Mucosa of stomach (tissue), 1 donor: ENCODE results near the gene FBXO24.
"Not testable (repeated sequence)": the region's sequence is repeated elsewhere in the genome, so short reads cannot be mapped to it uniquely, and the experiment has no call there.

ENCODE experiments used
- H3K27me3 ChIP-seq: one replicate; pipeline ENCODE4 v1.7.0; 2013; ENCODE audit warnings: mild to moderate bottlenecking, low read length; ENCODE audit not compliant: control insufficient read depth, insufficient read depth
- H3K36me3 ChIP-seq: one replicate; pipeline ENCODE4 v1.7.0; 2013; ENCODE audit warnings: low read length; ENCODE audit not compliant: control insufficient read depth, insufficient read depth
- H3K4me1 ChIP-seq: one replicate; pipeline ENCODE4 v1.7.0; 2013; ENCODE audit warnings: mild to moderate bottlenecking, low read length; ENCODE audit not compliant: control insufficient read depth, insufficient read depth
- H3K4me3 ChIP-seq: one replicate; pipeline ENCODE4 v1.7.0; 2013; ENCODE audit warnings: low read length
- H3K9ac ChIP-seq: one replicate; pipeline ENCODE4 v1.7.0; 2013; ENCODE audit warnings: mild to moderate bottlenecking, low read length, moderate library complexity
- H3K9me3 ChIP-seq: one replicate; pipeline ENCODE4 v1.7.0; 2013; ENCODE audit warnings: mild to moderate bottlenecking, low read length, moderate library complexity; ENCODE audit not compliant: control insufficient read depth
- donor health status: Pancreatic carcinoma.

FBXO24 gene

DNA sequence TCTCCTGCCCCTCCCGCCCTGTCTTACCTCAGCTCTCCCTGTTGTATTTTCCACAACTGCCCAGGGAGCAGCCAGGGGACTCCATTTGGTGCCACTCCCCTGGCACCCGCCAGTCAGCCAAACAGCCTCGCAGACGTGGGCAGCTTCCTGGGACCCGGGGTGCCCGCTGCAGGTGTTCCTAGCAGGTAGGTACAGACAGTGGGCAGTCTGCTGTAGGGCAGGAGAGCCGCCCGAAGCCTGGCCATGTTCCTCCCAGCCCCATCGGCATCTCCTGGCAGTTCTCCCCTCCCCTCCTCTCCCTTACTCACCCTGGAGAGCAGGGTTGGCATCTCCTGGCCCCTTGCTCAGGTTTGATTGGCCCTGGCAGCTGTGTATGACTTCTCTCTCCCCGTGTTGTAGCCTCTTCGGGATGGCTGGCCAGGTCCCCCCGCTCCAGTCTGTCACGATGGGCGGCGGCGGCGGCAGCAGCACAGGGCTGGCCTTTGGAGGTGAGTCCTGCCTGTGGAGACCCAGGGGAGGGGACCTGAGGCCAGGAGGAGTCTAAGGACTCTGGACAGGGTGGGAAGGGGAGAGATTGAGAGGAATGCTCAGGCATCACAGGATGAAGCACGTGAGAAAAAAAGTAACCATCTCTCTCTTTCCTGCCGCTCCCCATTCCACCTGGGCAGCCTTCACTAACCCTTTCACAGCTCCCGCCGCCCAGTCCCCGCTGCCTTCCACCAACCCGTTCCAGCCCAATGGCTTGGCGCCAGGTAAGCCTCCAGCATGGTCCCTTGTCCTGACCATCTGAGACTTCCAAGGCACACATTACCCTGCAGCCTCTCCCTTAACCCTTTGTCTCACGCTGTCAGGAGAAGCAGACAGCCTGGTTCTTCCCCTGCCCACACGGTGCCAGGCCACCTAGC, 23.7 kb upstream of the FBXO24 start:
- H3K27me3 ChIP-seq, result no peaks in the 10 kb centered on the region
- no peaks in the 10 kb centered on the region for H3K9me3 ChIP-seq
- H3K4me1 ChIP-seq, result peaks cover 13% of the 10 kb centered on the region
- H3K9ac ChIP-seq, result no peak overlapping the region
- no peaks in the 10 kb centered on the region for H3K36me3 ChIP-seq
- no peak overlapping the region for H3K4me3 ChIP-seq

DNA sequence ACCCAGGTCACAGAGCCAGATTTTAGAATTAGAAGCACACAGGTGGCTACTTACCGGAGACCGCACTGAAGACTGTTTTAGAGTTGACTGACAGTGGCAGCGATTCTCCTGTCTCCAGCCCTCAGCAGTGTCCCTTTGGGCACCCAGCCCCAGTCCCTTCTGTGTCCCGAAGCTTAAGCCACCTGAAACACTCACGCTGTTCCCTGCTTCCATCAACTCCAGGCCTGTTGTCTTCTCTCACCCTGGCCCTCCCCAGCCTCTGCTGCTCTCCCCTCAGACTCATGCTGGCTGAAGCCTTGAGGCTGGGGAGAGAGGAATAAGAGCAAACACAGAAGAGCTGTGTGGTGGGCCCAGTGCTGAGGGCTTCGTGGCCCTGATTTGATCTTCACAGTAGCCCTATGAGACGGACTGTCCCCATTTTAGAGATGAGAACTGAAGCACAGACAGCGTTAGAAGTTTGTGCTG, 23.0 kb upstream of the FBXO24 start:
- Histone ChIP-seq H3K4me1 (peaks cover 18% of the 10 kb centered on the region), H3K9ac (no peak overlapping the region), H3K9me3 (no peaks in the 10 kb centered on the region), H3K4me3 (no peak overlapping the region), H3K36me3 (no peaks in the 10 kb centered on the region), H3K27me3 (no peaks in the 10 kb centered on the region)

DNA sequence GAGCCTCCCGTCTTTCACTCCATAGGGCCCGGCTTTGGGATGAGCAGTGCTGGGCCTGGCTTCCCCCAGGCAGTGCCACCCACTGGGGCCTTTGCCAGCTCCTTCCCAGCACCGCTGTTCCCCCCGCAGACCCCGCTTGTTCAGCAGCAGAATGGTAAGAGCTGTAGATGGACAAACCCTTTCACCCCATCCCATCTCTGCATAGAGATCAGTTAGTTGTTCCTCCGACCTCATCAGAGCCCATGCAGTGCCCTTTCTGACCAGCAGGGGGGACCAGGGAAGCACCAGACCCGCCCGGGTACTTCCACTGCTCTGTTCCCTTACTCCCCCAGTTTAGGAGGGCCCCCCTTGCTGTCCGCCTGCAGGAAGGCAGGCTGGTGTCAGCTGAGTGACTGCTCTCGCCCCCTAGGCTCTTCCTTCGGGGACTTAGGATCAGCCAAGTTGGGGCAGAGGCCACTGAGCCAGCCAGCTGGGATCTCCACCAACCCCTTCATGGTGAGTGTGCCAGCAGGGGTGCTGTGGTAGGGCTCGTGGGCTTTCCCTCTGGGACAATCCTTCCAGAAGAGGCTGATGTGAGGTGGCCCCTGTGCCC, 22.2 kb upstream of the FBXO24 start:
- H3K9ac ChIP-seq, result no peak overlapping the region
- no peaks in the 10 kb centered on the region for H3K36me3 ChIP-seq
- H3K9me3 ChIP-seq, result no peaks in the 10 kb centered on the region
- H3K4me3 ChIP-seq, result no peak overlapping the region
- H3K4me1 ChIP-seq, result peaks cover 19% of the 10 kb centered on the region
- no peaks in the 10 kb centered on the region for H3K27me3 ChIP-seq

DNA sequence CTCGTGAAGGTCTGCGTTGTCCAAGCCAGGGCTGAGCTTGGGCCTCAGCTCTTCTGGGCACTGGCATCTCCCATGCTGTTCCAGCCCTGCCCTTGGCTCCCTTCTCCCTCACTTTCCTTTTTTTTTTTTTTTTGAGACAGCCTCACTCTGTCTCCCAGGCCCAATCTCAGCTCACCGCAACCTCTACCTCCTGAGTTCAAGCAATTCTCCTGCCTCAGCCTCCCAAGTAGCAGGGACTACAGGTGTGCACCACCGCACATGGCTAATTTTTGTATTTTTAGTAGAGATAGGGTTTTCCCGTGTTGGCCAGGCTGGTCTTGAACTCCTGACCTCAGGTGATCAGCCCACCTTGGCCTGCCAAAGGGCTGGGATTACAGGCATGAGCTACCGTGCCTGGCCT, 21.7 kb upstream of the FBXO24 start:
- not testable (repeated sequence) for H3K36me3 ChIP-seq, H3K4me3 ChIP-seq, H3K27me3 ChIP-seq, H3K9me3 ChIP-seq, H3K9ac ChIP-seq
- peaks cover 20% of the 10 kb centered on the region for H3K4me1 ChIP-seq

DNA sequence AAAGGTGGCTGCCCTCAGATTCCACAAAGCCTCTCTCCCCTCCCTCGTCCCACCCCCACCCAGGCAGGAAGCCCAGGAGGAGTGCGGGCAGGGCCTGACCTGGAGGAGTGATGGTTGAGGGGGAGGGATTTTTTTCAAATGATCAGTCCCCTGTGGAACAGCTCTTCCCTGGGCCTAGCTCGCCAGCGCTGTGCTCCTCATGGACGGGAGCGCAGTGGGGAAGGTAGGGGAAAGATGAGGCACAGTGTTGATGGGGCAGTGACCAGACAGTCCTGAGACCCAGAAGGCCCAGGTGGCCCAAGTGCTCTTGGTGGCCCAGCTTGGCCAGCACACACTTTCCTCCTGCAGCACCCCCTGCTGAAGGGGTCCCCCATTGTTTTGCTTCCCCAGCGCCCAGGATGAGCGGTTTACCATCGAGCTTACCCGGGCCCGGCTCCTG, 21.0 kb upstream of the FBXO24 start:
- no peaks in the 10 kb centered on the region for H3K9me3 ChIP-seq
- no peak overlapping the region for H3K4me3 ChIP-seq
- no peaks in the 10 kb centered on the region for H3K36me3 ChIP-seq
- H3K27me3 ChIP-seq, result no peaks in the 10 kb centered on the region
- no peak overlapping the region for H3K9ac ChIP-seq
- peaks cover 22% of the 10 kb centered on the region for H3K4me1 ChIP-seq

DNA sequence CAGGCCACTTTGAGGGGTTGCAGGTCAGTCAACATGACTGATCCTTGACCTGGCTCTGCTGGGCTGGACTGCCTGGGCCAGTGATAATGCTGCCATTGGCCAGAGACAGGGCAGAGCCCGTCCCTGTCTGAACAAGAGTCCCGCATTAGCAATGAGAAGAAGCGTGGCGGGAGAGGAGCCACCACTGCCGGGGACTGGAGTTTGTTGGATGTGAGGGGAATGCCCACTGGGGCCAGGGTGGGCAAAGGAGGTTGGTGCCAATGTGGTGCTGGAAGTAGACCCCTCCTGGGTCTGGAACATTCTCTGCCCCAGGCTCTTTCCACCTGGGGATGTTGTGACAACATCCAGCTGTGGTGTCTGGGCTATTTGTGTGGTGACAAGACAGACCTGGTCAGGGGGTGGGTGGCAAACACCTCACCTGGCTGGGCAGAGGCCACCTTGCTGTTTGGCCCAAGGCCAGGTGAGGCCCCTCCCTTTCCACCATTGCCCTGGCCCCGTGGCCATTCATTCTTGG, 20.1 kb upstream of the FBXO24 start:
- H3K4me1 ChIP-seq, result peaks cover 29% of the 10 kb centered on the region
- H3K36me3 ChIP-seq, result no peaks in the 10 kb centered on the region
- H3K9me3 ChIP-seq, result no peaks in the 10 kb centered on the region
- no peak overlapping the region for H3K4me3 ChIP-seq
- no peak overlapping the region for H3K9ac ChIP-seq
- H3K27me3 ChIP-seq, result no peaks in the 10 kb centered on the region

DNA sequence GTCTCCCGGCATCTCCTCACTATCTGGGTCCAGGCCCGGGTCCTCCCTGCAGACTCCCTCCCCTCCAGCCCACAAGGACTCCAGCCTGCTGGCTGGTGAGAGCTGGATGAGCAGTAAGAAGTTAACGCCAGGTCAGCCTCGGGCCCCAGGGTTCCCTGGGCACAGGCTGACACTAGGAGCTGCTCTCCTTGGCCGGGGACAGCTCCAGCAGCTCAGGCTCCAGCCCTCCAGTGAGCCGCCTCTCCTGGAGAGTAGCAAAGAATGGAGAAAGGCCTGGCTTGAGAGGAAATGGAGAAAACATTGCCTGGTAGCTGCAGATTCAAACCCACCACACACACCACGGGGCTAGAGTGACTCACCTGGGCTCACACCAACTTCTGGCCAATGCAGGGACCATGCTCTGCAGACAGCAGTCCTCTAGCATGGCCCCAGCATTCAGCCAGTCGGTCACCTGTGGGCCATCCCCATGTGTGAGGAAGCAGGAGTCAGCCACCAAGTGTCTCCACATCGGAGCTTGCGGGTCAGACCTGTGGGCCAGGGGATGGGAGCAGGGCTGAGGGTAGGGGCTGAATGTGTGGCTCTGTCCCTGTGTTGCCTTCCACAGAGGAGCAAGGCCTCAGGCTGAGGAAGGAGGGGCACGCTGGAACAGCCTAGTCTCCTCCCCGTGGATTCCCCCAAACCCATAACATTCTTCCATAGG, 18.9 kb upstream of the FBXO24 start:
- H3K4me1 ChIP-seq, result peaks cover 38% of the 10 kb centered on the region
- H3K4me3 ChIP-seq, result no peak overlapping the region
- H3K9me3 ChIP-seq, result no peaks in the 10 kb centered on the region
- peaks cover 6% of the 10 kb centered on the region for H3K27me3 ChIP-seq
- no peak overlapping the region for H3K9ac ChIP-seq
- no peaks in the 10 kb centered on the region for H3K36me3 ChIP-seq

DNA sequence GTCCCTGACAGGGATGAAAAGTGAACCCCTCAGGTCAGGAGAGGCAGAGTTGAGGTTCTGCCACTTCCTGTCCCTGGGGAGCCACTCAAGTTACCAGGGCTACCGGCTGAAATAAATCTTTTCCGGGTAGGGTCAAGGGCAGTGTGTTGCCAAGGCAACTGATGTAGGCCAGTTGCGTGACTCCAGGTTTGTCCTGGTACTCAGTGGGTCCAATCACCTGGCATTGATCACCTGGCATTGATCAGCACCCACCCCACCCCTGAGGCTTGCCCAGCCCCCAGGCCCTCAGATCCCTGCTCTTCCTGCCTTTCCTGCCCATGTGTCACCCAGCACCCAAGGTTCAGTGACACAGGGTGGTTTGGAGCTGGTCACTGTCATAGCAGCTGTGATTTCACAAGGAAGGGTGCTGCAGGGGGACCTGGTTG, 18.4 kb upstream of the FBXO24 start:
- Histone ChIP-seq H3K4me1 (peaks cover 38% of the 10 kb centered on the region), H3K36me3 (no peaks in the 10 kb centered on the region), H3K4me3 (no peak overlapping the region), H3K9ac (no peak overlapping the region), H3K27me3 (peaks cover 6% of the 10 kb centered on the region), H3K9me3 (no peaks in the 10 kb centered on the region)

DNA sequence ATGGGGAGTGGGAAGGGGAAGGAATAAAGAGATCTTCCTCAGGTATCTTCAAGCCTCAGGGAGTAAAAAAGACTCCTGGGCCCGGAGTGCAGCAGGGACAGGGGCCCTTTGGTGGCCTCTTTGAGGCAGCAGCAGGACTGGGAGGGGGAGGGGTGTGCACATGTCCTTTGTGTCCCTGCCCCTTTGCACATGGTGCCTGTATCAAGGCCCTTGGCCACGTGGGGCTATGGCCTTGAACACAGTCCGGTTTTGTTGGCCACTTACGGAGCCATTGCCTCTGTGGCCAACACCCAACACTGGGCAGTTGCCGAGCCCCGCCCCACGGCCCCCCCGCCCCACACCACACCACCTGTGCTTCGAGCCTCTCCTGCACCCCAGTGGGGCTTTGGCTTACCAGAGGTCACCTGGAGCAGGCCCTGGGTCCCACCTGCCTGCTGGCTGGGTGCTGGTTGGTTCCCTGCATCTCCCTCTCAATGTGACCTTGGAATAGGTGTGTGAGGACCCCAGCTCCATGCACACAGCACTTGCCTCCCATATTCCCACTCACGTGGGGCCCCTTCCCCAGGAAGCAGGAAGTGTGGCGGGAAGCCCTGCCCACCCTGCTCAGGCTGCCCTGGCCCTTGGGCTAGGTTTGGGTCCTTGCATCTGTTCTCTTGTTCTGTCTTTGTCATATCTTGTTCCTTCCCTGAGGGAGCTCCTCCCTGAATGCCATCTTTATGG, 17.8 kb upstream of the FBXO24 start:
- Histone ChIP-seq H3K9me3 (no peaks in the 10 kb centered on the region), H3K9ac (no peak overlapping the region), H3K27me3 (peaks cover 6% of the 10 kb centered on the region), H3K4me1 (peaks cover 38% of the 10 kb centered on the region), H3K36me3 (no peaks in the 10 kb centered on the region), H3K4me3 (no peak overlapping the region)

DNA sequence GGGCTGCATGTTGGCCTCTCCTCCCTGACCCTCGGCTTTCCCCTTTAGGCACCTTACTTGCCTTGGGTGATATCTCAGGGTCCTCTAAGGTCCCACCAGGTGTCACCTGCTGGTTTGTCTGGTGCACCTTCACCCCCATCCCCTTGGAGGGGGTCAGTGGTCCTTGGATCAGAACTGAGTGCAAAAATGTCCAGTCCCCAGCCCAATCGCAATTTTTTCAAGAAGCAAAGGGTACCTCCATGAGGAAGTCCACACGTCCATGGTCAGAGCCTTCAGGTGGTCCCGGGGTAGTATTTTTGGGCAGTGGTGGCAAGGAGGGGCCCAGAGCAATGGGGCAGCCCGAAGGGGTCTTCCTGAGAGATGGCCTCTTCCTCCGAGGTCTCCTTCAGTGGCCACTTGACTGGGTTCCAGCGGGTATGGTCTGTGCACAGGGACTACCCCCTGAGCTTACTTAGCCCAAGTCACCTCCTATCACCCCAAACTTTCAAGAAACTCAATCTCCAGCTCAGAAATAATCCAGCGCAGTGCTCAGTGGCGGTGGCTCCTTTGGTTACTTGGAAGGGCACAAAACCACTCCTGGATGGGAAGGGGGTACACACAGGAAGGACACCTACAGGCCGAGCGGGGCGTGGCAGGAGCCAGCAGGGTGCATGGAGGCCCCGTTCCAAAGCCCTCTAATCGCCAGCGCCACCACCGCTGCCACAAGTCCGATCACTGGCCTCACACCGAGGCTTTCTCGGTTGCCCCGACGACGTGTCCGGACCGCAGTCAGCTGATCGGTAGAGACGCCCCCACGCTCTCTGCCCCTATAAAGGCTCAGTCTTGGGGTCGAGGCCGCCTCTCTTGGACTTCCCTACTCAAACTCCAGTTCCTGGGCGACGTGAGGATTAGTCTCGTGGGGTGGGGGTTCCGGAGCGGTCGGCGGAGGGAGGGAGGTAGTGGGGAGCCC, 17.0 kb upstream of the FBXO24 start:
- Histone ChIP-seq H3K4me1 (peaks cover 34% of the 10 kb centered on the region), H3K36me3 (no peaks in the 10 kb centered on the region), H3K9ac (peak overlapping the region; percentile 34), H3K9me3 (no peaks in the 10 kb centered on the region), H3K27me3 (peaks cover 6% of the 10 kb centered on the region), H3K4me3 (no peak overlapping the region)
